Prostate gland (tissue), 2 donors: ENCODE data around the gene ZNF227.
"Not testable (repeated sequence)": the region's sequence is repeated elsewhere in the genome, so short reads cannot be mapped to it uniquely, and the experiment has no call there.

Source experiments
- POLR2A ChIP-seq: fragments of 450-650 bp; IDR thresholded peaks from one replicate; pipeline ENCODE4 v1.6.1; 2016; ENCODE audit warnings: antibody characterized with exemption, mild to moderate bottlenecking
- POLR2AphosphoS5 ChIP-seq: sonication (generic); formaldehyde crosslinking; IDR thresholded peaks from one replicate; pipeline ENCODE4 v1.6.1; 2017; ENCODE audit warnings: antibody characterized with exemption
- TF ChIP-seq, protein P1 (sequence below), 4 experiments: fragments of 200-600 bp in 2 of 4; fragments of 450-650 bp in 2 of 4; sonication (generic) in 2 of 4; IDR thresholded peaks; 1 replicate in 3 of 4; 2 replicates in 1 of 4; pipeline ENCODE4 v1.5.1; 2016 to 2019; ENCODE audit warnings: antibody characterized with exemption in 4 of 4, mild to moderate bottlenecking in 2 of 4, moderate library complexity in 2 of 4

GRCh38 chr19:44220761-44221160, 8.4 kb downstream of the ZNF227 start:
- TF ChIP-seq, protein P1, sequence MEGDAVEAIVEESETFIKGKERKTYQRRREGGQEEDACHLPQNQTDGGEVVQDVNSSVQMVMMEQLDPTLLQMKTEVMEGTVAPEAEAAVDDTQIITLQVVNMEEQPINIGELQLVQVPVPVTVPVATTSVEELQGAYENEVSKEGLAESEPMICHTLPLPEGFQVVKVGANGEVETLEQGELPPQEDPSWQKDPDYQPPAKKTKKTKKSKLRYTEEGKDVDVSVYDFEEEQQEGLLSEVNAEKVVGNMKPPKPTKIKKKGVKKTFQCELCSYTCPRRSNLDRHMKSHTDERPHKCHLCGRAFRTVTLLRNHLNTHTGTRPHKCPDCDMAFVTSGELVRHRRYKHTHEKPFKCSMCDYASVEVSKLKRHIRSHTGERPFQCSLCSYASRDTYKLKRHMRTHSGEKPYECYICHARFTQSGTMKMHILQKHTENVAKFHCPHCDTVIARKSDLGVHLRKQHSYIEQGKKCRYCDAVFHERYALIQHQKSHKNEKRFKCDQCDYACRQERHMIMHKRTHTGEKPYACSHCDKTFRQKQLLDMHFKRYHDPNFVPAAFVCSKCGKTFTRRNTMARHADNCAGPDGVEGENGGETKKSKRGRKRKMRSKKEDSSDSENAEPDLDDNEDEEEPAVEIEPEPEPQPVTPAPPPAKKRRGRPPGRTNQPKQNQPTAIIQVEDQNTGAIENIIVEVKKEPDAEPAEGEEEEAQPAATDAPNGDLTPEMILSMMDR (IDR thresholded peaks at IDR 0.05): not testable (repeated sequence)
- TF ChIP-seq POLR2A, POLR2AphosphoS5: not testable (repeated sequence)
